Body of pancreas (tissue), 4 donors: ENCODE measurements around the gene TTC3.
A peak's percentile ranks its signal among the peaks of the same experiment; 100 is the strongest.

Experiments used
- POLR2A ChIP-seq, 3 donors: fragments of 450-650 bp; IDR thresholded peaks; one replicate each; pipeline ENCODE4 v1.6.1; 2016; ENCODE audit warnings: antibody characterized with exemption in 3 of 3, mild to moderate bottlenecking in 2 of 3
- TF ChIP-seq, protein P1 (sequence below), 7 experiments: fragments of 450-650 bp in 4 of 7; fragments of 200-600 bp in 3 of 7; sonication (generic) in 3 of 7; IDR thresholded peaks; one replicate each; pipeline ENCODE4 v1.5.1; 2016 to 2019; ENCODE audit warnings: antibody characterized with exemption in 7 of 7

- TF ChIP-seq, protein P1, sequence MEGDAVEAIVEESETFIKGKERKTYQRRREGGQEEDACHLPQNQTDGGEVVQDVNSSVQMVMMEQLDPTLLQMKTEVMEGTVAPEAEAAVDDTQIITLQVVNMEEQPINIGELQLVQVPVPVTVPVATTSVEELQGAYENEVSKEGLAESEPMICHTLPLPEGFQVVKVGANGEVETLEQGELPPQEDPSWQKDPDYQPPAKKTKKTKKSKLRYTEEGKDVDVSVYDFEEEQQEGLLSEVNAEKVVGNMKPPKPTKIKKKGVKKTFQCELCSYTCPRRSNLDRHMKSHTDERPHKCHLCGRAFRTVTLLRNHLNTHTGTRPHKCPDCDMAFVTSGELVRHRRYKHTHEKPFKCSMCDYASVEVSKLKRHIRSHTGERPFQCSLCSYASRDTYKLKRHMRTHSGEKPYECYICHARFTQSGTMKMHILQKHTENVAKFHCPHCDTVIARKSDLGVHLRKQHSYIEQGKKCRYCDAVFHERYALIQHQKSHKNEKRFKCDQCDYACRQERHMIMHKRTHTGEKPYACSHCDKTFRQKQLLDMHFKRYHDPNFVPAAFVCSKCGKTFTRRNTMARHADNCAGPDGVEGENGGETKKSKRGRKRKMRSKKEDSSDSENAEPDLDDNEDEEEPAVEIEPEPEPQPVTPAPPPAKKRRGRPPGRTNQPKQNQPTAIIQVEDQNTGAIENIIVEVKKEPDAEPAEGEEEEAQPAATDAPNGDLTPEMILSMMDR (IDR thresholded peaks at IDR 0.05), result peak in 2 of 7 experiments; percentile 23 to 41
- no peak for TF ChIP-seq POLR2A (IDR thresholded peaks at IDR 0.05)
These were observed 6.3 kb downstream of the TTC3 start for GRCh38 chr21:37079211-37079824.
